HG03439 (cell line): ENCODE results near the gene RNF11.

ENCODE experiments used
- ATAC-seq: cut with Tn5 transposase; IDR thresholded peaks from one replicate; pipeline ENCODE4 v1.9.1; 2021; ENCODE audit warnings: mild to moderate bottlenecking, moderate library complexity; ENCODE audit not compliant: unreplicated experiment

The RNF11 gene

DNA sequence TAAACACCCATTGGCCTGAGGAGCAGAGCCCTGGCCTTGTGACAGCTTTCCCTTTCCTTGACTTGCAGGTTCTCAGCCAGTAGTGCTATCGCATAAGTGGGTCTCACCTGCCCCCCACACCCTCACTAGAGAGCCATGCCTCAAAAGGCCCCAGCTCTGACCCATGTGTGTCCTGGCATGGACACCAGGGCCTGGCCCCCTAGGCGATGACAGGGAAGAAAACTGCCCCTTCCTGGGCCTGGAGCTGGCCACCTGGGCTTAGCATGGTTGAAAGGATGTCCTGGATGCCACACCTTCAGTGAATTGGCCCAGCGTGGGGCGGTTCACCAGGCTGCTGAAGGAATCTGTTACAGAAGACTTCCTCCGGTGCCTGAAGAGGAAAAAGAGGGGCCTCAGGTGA is 75.8 kb downstream of the RNF11 start:
- ATAC-seq, result no peak

DNA sequence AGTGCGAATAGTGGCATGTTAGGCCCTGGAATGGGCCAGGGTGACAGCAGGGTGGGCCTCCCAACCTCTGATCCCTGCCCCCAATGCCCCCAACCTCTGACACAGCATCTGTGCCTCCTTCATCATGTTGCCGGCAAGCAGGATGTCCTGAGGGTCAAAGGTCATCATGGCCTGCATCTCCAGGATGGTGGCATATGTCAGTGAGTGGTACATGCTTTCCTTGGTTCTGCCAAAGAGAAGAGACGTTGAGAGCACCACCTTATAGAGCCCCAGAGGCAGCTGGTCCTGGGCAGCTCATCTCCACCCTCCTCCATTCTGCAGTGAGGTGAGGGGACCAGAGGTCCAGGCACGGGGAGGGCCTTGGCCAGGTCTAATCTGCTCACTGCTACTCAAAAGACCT is 76.6 kb downstream of the RNF11 start:
- no peak for ATAC-seq

DNA sequence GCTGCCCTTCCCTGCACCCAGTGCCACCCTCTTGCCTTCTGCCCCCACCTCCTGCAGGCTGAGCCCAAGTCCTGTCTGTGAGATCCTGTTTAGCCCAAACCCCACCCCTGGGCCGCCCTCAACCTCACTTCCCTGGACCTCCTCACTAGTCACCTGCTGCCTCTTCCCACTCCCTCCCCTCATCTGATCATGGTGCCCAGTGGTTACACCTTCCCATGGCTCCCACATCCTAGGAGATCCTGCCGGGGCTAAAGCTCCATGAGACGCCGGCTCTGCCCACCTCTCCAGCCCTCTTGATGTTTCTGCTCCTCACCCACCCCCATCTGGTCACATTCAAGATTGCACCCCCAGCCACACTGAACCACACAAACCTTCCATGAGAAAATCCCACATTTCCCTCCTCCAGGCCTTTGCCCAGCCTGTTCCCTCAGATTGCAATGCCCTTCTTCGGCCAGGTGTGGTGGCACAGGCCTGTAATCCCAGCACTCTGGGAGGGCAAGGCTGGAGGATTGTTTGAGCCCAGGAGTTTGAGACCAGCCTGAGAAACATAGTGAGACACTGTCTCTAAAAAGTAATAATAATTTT is 77.3 kb downstream of the RNF11 start:
- no peak for ATAC-seq

DNA sequence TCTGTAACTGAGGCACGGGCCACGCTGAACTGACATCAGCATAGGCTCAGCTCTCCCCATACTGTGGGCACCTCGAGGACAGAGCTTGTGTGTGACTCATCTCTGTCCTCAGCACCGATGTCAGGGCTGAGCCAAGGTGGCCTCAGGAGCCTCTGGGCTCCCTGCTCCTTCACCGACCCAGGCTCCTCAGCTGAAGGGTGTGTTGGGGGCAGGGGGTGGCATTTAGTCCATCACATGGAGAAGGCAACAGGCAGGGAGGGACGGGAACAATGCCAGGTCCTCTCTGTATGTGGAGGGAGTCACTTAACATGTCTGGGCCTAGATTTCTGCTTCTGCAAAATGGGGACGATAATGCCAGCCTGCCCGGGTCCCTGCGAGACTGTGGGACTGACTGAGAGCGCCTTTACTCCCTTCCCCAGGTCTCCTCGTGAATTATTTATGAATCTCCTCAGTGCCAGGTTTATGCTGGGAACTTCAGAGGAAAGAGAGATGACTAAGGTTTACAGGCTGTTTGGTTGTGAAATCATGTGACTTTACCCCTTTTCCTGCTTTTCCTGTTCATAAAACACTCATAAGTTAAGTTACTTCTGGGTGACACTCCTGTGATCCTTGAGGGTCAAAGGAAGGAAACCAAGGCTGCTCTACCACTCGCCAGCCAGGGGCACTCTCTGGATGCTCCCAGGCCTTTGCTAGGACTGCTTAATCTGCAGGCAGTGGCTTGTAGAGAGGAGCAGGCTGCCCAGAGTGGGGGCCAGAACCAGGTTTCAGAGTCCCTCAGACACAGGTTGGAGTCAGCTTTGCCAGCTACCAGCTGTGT is 78.1 kb downstream of the RNF11 start:
- no peak for ATAC-seq

DNA sequence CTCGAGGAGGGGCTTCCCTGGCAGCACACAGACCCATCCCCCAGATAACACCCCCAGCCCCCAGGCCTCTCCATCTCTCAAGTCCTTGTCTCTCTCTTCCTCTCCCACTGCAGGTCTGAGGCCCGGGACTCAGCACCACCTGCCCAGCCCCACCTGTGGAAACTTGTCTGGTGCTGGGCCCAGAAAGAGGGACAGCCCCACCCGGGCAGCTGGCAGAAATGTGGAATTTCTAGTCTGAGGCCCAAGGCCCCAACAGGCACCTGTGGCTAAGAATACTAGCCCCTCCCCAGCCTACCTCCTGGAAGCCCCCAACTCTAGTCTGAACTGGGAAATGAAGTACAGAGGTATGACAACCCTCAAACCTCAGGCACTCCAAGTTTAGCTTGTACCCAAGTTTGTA is 78.9 kb downstream of the RNF11 start:
- ATAC-seq, result no peak

DNA sequence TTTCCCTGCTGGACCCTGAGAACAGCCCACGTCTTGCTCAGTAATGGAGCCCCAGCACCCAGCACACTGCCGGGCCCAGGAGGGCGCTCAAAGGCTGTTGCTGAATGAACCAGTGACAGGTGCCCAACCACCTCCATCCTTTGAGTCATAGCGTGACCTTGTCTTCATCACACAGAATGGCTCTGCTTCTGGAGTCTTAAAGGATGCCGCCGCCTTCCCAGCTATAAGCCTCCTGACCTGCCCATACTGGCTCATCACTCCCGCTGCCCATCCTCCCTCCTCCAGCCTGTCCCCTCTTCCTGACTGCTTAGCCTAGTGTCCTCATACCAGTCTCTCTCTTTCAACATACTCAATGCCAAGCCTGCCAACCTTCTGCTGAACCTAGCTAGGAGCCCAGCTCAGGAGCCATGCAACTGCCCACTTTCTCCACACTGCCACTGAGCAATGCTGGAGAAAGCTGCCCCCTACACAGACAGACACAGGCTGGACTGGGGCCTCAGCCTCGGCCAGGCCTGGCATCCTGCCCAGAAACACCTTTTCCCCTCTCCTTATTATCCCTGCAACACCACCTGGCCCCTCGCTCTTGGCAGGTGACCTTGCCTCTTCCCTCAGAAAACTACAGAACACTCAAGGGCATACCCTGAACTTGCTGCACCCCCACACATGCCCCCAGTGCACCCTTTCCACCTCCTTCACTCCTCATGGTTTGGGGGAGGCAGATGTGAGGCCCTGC is 80.2 kb downstream of the RNF11 start:
- no peak for ATAC-seq

DNA sequence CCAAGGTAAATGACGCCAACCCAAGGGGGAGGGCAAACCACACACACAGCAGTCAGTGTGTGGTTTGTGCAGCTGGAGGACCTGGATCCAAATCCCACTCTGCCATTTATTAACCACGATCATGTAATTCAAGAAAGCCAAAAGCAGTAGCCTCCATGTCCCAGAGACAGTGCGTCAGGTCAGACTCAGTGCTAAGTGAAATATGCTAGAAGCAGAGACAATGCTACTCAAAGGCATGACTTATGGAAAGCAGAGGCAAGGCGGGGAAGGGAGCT is 80.7 kb downstream of the RNF11 start:
- ATAC-seq, result no peak

DNA sequence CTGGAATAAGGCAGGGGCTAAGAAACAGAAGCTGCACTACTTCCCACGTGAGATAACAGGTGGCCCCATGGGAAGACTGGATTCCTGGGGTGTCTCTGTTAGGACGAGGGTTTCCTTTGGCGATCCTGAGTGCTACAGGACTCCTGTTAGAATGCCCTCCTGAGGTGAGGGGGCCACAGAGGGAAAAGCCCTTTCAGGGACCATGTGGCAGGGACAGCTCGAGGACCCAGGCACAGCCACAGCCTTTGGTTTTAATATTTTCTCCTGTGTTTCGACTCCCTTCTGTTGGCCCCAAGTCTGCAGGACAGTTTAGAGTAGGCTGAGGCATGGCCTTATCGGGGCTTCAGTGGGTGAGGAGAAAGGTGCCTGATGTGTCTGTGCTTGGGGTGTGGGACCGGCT is 81.7 kb downstream of the RNF11 start:
- ATAC-seq, result no peak

DNA sequence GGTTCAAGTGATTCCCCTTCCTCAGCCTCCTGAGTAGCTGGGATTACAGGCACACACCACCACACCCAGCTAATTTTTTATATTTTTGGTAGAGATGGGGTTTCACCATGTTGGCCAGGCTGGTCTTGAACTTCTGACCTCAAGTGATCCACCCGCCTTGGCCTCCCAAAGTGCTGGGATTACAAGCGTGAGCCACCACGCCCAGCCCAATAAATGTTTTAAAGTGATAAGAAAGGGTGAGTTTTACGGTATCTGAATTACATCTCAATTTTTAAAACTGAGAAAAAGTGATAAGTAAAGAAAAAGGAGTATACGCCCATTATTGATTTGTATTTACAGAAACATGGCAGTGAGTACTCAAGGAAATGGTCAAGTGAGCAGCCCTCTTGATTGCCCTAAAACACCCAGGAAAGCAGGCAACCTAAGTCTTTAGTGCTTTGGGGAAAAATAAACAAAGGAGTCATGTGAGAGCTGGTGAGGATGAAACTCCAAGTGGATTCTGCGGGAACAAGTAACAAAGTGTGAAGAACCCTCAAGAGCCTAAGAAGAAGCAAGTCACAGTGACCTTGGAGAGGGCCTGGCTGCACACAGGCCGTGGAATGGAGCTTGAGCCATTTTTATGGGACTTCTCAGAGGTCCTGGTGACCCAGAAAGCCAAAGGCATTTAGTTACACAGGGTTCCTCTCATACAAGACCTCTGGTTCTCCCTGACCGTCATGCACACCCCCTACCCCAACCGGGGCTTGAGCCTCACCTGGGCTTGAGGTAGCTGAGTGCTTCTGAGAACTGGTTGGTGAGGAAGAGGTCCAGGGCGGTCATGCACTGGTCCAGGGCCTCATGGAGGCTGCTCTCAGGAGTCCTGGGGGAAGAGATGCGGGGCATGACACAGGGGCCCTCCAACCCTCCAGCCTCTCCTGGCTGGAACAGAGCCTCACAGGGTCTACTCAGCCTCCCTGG is 85.2 kb downstream of the RNF11 start:
- no peak for ATAC-seq

DNA sequence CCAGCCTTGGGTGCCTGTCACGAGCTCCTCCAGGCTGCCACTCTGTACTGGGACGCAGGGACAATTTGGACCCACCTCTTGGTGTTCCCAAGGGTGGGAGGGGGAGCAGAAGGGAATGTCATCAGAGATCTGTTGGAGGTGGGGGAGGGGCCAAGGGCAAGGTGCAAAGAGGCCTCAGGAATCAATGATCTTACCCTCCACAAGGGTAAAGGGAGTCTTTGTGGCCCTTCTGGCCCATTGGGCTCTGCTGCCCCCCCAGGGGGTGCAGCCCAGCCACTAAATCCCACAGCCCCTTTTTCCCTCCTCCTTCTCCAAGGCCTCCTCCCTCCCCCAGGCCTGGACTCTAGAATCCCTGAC is 85.8 kb downstream of the RNF11 start:
- no peak for ATAC-seq

DNA sequence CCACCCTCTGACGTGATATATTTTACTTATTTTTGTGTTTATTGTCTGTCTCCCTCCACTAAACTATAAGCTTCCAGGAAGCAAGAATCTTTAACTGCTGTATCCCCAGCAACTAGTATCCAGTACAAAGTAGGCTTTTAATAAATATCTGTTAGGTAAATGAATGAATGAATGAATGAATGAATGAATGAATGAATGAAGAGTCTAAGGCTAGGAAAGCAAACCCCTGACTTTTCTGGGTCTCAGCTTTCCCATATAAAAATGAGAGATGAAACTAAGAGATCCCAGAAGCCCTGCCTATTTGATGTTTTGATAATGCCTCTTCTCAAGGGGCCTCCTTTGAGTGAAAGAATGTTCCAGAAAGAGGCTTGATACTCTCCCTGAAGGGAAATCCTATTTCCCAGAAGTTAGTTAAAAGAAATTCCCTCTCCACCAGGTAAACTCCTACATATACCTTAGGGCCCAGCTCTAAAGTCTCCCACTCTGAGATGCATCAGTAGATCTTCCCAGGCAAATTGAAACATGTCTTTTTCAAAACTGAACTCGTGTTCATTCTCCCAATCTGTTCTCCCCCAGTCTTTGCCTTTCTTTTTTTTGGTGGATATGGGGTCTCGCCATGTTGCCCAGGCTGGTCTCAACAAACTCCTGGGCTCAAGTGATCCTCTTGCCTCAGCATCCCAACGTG is 86.5 kb downstream of the RNF11 start:
- no peak for ATAC-seq
